Stimulated activated effector memory CD8-positive, alpha-beta T cell treated with anti-CD3 and anti-CD28 coated beads, Interleukin-12 subunit alpha, Interleukin-12 subunit beta, amount 100 ng/mL, for 72 hours (primary cell): Measurements from ENCODE around the gene PLAC9.
A peak's percentile ranks its signal among the peaks of the same experiment; 100 is the strongest.
"Not testable (repeated sequence)": the region's sequence is repeated elsewhere in the genome, so short reads cannot be mapped to it uniquely, and the experiment has no call there.

Experiments used
- ATAC-seq: fragments of 150-1000 bp; cut with Tn5 transposase; 2 replicates; pipeline ENCODE4 v1.10.0; 2021
- DNase-seq, 2 donors: peaks; one replicate each; pipeline ENCODE4 v3.0.0; 2021 to 2022; ENCODE audit warnings: low spot score in 2 of 2
- H3K27ac Mint-ChIP-seq: one replicate; pipeline ENCODE4 v1.8.0; 2022; ENCODE audit warnings: mild to moderate bottlenecking, mixed read lengths
- H3K36me3 Mint-ChIP-seq: one replicate; pipeline ENCODE4 v1.8.0; 2022; ENCODE audit warnings: mild to moderate bottlenecking, mixed read lengths
- H3K4me1 Mint-ChIP-seq: one replicate; pipeline ENCODE4 v1.8.0; 2022; ENCODE audit warnings: mixed read lengths
- H3K4me3 Mint-ChIP-seq: one replicate; pipeline ENCODE4 v1.8.0; 2022; ENCODE audit warnings: mild to moderate bottlenecking, mixed read lengths
- H3K9me3 Mint-ChIP-seq: one replicate; pipeline ENCODE4 v1.8.0; 2022; ENCODE audit warnings: mixed read lengths

PLAC9 gene

GRCh38 chr10:80132299-80133139 is at the start of gene PLAC9:
PLAC9 (plus strand) TSS chr10:80132730; CDS start chr10:80132763, 33 bp downstream.
- no peak for ATAC-seq
- Mint-ChIP-seq H3K4me3 (no peak within 1 kb of the TSS), H3K4me1 (peaks cover 7% of the 10 kb centered on the region), H3K36me3 (no peaks in the 10 kb centered on the region), H3K9me3 (no peaks in the 10 kb centered on the region), H3K27ac (no peak within 1 kb of the TSS)
- DNase-seq = no peak

- no peak for ATAC-seq
- Mint-ChIP-seq H3K27ac (no peak overlapping the region), H3K36me3 (peaks cover 10% of the 10 kb centered on the region), H3K4me1 (no peaks in the 10 kb centered on the region), H3K4me3 (no peak overlapping the region), H3K9me3 (no peaks in the 10 kb centered on the region)
- no peak for DNase-seq
These were observed 42.4 kb upstream of the PLAC9 start for GRCh38 chr10:80090121-80090520.

- no peak for ATAC-seq
- DNase-seq = no peak
- no peak overlapping the region for H3K4me3 Mint-ChIP-seq
- no peaks in the 10 kb centered on the region for H3K4me1 Mint-ChIP-seq
- H3K9me3 Mint-ChIP-seq = no peaks in the 10 kb centered on the region
- no peak overlapping the region for H3K27ac Mint-ChIP-seq
- no peaks in the 10 kb centered on the region for H3K36me3 Mint-ChIP-seq
These were observed 38.3 kb upstream of the PLAC9 start for GRCh38 chr10:80094231-80094630.

GRCh38 chr10:80098272-80098671 is 34.3 kb upstream of the PLAC9 start:
- not testable (repeated sequence) for H3K4me1 Mint-ChIP-seq, H3K9me3 Mint-ChIP-seq, H3K4me3 Mint-ChIP-seq, H3K36me3 Mint-ChIP-seq, ATAC-seq, DNase-seq, H3K27ac Mint-ChIP-seq

- H3K36me3 Mint-ChIP-seq, H3K9me3 Mint-ChIP-seq, DNase-seq, H3K4me1 Mint-ChIP-seq, ATAC-seq, H3K4me3 Mint-ChIP-seq, H3K27ac Mint-ChIP-seq: not testable (repeated sequence)
These were observed 33.2 kb upstream of the PLAC9 start for GRCh38 chr10:80099295-80099694.

- DNase-seq (no peak), ATAC-seq (no peak)
- Mint-ChIP-seq H3K4me1 (peaks cover 6% of the 10 kb centered on the region), H3K9me3 (no peaks in the 10 kb centered on the region), H3K4me3 (no peak overlapping the region), H3K36me3 (no peaks in the 10 kb centered on the region), H3K27ac (no peak overlapping the region)
These were observed 32.4 kb upstream of the PLAC9 start for GRCh38 chr10:80100116-80100515.

- no peak overlapping the region for H3K27ac Mint-ChIP-seq
- peaks cover 6% of the 10 kb centered on the region for H3K4me1 Mint-ChIP-seq
- H3K36me3 Mint-ChIP-seq = no peaks in the 10 kb centered on the region
- ATAC-seq (no peak), DNase-seq (no peak)
- no peaks in the 10 kb centered on the region for H3K9me3 Mint-ChIP-seq
- H3K4me3 Mint-ChIP-seq = no peak overlapping the region
These were observed 31.5 kb upstream of the PLAC9 start for GRCh38 chr10:80100861-80101695.

- H3K27ac Mint-ChIP-seq = no peak overlapping the region
- H3K9me3 Mint-ChIP-seq = peaks cover 8% of the 10 kb centered on the region
- no peak for DNase-seq
- H3K4me1 Mint-ChIP-seq = peaks cover 6% of the 10 kb centered on the region
- H3K4me3 Mint-ChIP-seq = no peak overlapping the region
- peak; percentile 70 for ATAC-seq
- no peaks in the 10 kb centered on the region for H3K36me3 Mint-ChIP-seq
These were observed 28.2 kb upstream of the PLAC9 start for GRCh38 chr10:80104066-80104926.

GRCh38 chr10:80108576-80109239 is 23.8 kb upstream of the PLAC9 start:
- no peak for ATAC-seq
- Mint-ChIP-seq H3K9me3 (peaks cover 8% of the 10 kb centered on the region), H3K36me3 (no peaks in the 10 kb centered on the region), H3K27ac (no peak overlapping the region), H3K4me1 (peaks cover 6% of the 10 kb centered on the region), H3K4me3 (no peak overlapping the region)
- no peak for DNase-seq

GRCh38 chr10:80110986-80111385 is 21.5 kb upstream of the PLAC9 start:
- ATAC-seq (no peak), DNase-seq (no peak)
- H3K36me3 Mint-ChIP-seq = no peaks in the 10 kb centered on the region
- peaks cover 8% of the 10 kb centered on the region for H3K9me3 Mint-ChIP-seq
- peak overlapping the region; percentile 53 for H3K4me3 Mint-ChIP-seq
- H3K4me1 Mint-ChIP-seq = peaks cover 6% of the 10 kb centered on the region
- H3K27ac Mint-ChIP-seq = no peak overlapping the region

GRCh38 chr10:80118669-80119068 is 13.9 kb upstream of the PLAC9 start:
- no peaks in the 10 kb centered on the region for H3K9me3 Mint-ChIP-seq
- no peaks in the 10 kb centered on the region for H3K4me1 Mint-ChIP-seq
- ATAC-seq (no peak), DNase-seq (no peak)
- H3K4me3 Mint-ChIP-seq = no peak overlapping the region
- H3K27ac Mint-ChIP-seq = no peak overlapping the region
- H3K36me3 Mint-ChIP-seq = no peaks in the 10 kb centered on the region

GRCh38 chr10:80122110-80122710 is 10.3 kb upstream of the PLAC9 start:
- H3K4me1 Mint-ChIP-seq = no peaks in the 10 kb centered on the region
- H3K27ac Mint-ChIP-seq = no peak overlapping the region
- H3K9me3 Mint-ChIP-seq = no peaks in the 10 kb centered on the region
- DNase-seq (no peak), ATAC-seq (no peak)
- H3K4me3 Mint-ChIP-seq = no peak overlapping the region
- H3K36me3 Mint-ChIP-seq = no peaks in the 10 kb centered on the region

GRCh38 chr10:80122746-80123145 is 9.8 kb upstream of the PLAC9 start:
- Mint-ChIP-seq H3K9me3 (no peaks in the 10 kb centered on the region), H3K4me3 (no peak overlapping the region), H3K4me1 (no peaks in the 10 kb centered on the region), H3K27ac (no peak overlapping the region), H3K36me3 (no peaks in the 10 kb centered on the region)
- DNase-seq = no peak
- no peak for ATAC-seq

GRCh38 chr10:80126876-80127275 is 5.7 kb upstream of the PLAC9 start:
- Mint-ChIP-seq H3K27ac (no peak overlapping the region), H3K9me3 (no peaks in the 10 kb centered on the region), H3K4me1 (no peaks in the 10 kb centered on the region), H3K36me3 (no peaks in the 10 kb centered on the region), H3K4me3 (no peak overlapping the region)
- ATAC-seq (peak; percentile 42), DNase-seq (no peak)
